NB4 (cell line): ENCODE data around the gene RHEX.

Experiments used
- DNase-seq: peaks from one replicate; pipeline ENCODE4 v3.0.0; 2010; ENCODE audit warnings: low read depth
- H3K4me3 ChIP-seq: one replicate; pipeline ENCODE4 v1.5.1; 2011; ENCODE audit warnings: mild to moderate bottlenecking, low read depth, low read length, moderate library complexity
- MYC ChIP-seq: IDR thresholded peaks from 2 replicates; pipeline ENCODE4 v1.6.1; 2011; ENCODE audit warnings: low read depth, low read length
- POLR2A ChIP-seq: IDR thresholded peaks from 2 replicates; pipeline ENCODE4 v1.6.1; 2011; ENCODE audit warnings: mild to moderate bottlenecking; ENCODE audit not compliant: insufficient read length; ENCODE audit errors: extremely low read depth
- TF ChIP-seq, protein P1 (sequence below): IDR thresholded peaks from 2 replicates; pipeline ENCODE4 v1.6.1; 2011; ENCODE audit warnings: low read depth, low read length
- TF ChIP-seq, protein P2 (sequence below): IDR thresholded peaks from one replicate; pipeline ENCODE4 v1.5.1; 2012; ENCODE audit warnings: low read depth, low read length

Gene RHEX

DNA sequence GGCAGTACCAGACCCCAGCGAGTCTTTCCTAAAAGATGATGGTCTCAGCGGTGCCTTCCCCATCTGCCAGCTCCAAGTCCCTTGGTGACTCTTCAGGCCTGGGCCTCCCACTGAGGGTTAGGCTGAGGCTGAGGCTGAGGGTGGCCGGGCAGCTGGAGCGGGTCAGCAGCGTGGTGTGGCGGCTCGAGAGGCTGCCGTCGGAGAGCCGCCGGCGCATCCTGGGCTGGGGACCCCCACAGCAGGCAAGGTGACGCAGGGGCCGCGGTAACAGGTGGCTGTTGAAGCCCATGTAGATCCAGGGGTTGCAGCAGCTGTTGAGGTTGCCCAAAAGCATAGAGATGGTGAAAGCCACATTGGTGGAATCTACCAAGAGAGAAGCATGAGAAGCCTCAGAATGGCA, 57.2 kb downstream of the RHEX start:
- TF ChIP-seq, protein P1, sequence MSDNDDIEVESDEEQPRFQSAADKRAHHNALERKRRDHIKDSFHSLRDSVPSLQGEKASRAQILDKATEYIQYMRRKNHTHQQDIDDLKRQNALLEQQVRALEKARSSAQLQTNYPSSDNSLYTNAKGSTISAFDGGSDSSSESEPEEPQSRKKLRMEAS = no peak
- no peak for TF ChIP-seq POLR2A
- TF ChIP-seq, protein P2, sequence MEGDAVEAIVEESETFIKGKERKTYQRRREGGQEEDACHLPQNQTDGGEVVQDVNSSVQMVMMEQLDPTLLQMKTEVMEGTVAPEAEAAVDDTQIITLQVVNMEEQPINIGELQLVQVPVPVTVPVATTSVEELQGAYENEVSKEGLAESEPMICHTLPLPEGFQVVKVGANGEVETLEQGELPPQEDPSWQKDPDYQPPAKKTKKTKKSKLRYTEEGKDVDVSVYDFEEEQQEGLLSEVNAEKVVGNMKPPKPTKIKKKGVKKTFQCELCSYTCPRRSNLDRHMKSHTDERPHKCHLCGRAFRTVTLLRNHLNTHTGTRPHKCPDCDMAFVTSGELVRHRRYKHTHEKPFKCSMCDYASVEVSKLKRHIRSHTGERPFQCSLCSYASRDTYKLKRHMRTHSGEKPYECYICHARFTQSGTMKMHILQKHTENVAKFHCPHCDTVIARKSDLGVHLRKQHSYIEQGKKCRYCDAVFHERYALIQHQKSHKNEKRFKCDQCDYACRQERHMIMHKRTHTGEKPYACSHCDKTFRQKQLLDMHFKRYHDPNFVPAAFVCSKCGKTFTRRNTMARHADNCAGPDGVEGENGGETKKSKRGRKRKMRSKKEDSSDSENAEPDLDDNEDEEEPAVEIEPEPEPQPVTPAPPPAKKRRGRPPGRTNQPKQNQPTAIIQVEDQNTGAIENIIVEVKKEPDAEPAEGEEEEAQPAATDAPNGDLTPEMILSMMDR = no peak
- no peak for TF ChIP-seq MYC
- H3K4me3 ChIP-seq = no peak overlapping the region

GRCh38 chr1:206110820-206111219, 57.8 kb downstream of the RHEX start:
- TF ChIP-seq, protein P1 = no peak
- TF ChIP-seq MYC (no peak), POLR2A (no peak)
- TF ChIP-seq, protein P2 = no peak
- no peak for DNase-seq
- no peak overlapping the region for H3K4me3 ChIP-seq

More for the DNA sequence above, 57.2 kb downstream of the RHEX start:
- DNase-seq = no peak

GRCh38 chr1:206111271-206111927, 58.4 kb downstream of the RHEX start:
- no peak overlapping the region for H3K4me3 ChIP-seq
- peak; percentile 68 for DNase-seq
- TF ChIP-seq, protein P2 = no peak
- TF ChIP-seq, protein P1 = peak; percentile 57

- no peak overlapping the region for H3K4me3 ChIP-seq
- DNase-seq = no peak
- TF ChIP-seq, protein P1 = no peak
- TF ChIP-seq POLR2A (no peak), MYC (no peak)
- TF ChIP-seq, protein P2 = no peak
These were observed 59.8 kb downstream of the RHEX start for GRCh38 chr1:206112600-206113301.

GRCh38 chr1:206114692-206115640, 62.0 kb downstream of the RHEX start:
- no peak for TF ChIP-seq MYC
- no peak for DNase-seq
- H3K4me3 ChIP-seq = no peak overlapping the region

DNA sequence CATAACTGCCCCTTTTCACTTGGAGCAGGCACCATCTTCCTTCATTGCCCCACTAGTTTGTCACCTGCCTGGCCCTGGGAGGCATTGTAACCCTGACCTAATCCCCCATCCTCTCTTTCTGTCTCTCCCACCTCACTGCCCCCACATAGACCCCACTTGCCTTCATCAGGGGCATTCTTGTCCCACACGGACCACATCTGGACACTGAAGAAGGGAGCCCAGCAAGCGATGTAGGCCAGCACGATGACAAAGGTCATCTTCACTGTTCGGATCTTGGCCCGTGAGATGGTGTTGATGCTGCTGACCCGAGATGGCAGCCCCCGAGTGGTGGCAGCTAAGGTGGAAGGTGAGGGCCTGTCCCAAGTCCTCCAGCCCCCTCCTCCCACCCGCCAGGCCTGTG, 62.8 kb downstream of the RHEX start:
- TF ChIP-seq POLR2A = no peak
- TF ChIP-seq, protein P2 = no peak
- no peak for TF ChIP-seq MYC
- TF ChIP-seq, protein P1 = no peak
- H3K4me3 ChIP-seq = no peak overlapping the region
- no peak for DNase-seq
